PFSK-1 (cell line): ENCODE data around the gene COPG2.

ENCODE experiments used
- FOXP2 ChIP-seq: optimal IDR thresholded peaks from 2 replicates; pipeline ENCODE3; 2011; ENCODE audit warnings: borderline replicate concordance, control low read depth, inconsistent platforms; ENCODE audit not compliant: insufficient read depth; ENCODE audit errors: extremely low read length, extremely low read depth
- POLR2AphosphoS5 ChIP-seq: IDR thresholded peaks from 2 replicates; pipeline ENCODE4 v1.6.1; 2012; ENCODE audit warnings: low read depth, mild to moderate bottlenecking, control low read depth, low read length, moderate library complexity
- SIN3A ChIP-seq: IDR thresholded peaks from 2 replicates; pipeline ENCODE4 v1.6.1; 2012; ENCODE audit warnings: mild to moderate bottlenecking, low read length, moderate library complexity, borderline replicate concordance; ENCODE audit not compliant: insufficient read depth
- TAF1 ChIP-seq: IDR thresholded peaks from 2 replicates; pipeline ENCODE4 v1.6.1; 2012; ENCODE audit warnings: low read length, control low read depth, borderline replicate concordance; ENCODE audit not compliant: insufficient read depth
- TF ChIP-seq, protein P1 (sequence below), 2 experiments: IDR thresholded peaks; 2 replicates each; pipeline versions ENCODE4 v1.6.1 to v1.8.0; 2011 to 2012; ENCODE audit warnings: low read depth in 2 of 2, low read length in 2 of 2, control low read depth in 1 of 2, inconsistent platforms in 1 of 2, mild to moderate bottlenecking in 1 of 2, moderate library complexity in 1 of 2; ENCODE audit not compliant: insufficient read depth in 1 of 2

The COPG2 gene

GRCh38 chr7:130628901-130629300 lies 39.6 kb downstream of the COPG2 start:
- TF ChIP-seq TAF1: no peak
- no peak for TF ChIP-seq POLR2AphosphoS5
- TF ChIP-seq FOXP2: no peak
- TF ChIP-seq SIN3A: no peak
- TF ChIP-seq, protein P1, sequence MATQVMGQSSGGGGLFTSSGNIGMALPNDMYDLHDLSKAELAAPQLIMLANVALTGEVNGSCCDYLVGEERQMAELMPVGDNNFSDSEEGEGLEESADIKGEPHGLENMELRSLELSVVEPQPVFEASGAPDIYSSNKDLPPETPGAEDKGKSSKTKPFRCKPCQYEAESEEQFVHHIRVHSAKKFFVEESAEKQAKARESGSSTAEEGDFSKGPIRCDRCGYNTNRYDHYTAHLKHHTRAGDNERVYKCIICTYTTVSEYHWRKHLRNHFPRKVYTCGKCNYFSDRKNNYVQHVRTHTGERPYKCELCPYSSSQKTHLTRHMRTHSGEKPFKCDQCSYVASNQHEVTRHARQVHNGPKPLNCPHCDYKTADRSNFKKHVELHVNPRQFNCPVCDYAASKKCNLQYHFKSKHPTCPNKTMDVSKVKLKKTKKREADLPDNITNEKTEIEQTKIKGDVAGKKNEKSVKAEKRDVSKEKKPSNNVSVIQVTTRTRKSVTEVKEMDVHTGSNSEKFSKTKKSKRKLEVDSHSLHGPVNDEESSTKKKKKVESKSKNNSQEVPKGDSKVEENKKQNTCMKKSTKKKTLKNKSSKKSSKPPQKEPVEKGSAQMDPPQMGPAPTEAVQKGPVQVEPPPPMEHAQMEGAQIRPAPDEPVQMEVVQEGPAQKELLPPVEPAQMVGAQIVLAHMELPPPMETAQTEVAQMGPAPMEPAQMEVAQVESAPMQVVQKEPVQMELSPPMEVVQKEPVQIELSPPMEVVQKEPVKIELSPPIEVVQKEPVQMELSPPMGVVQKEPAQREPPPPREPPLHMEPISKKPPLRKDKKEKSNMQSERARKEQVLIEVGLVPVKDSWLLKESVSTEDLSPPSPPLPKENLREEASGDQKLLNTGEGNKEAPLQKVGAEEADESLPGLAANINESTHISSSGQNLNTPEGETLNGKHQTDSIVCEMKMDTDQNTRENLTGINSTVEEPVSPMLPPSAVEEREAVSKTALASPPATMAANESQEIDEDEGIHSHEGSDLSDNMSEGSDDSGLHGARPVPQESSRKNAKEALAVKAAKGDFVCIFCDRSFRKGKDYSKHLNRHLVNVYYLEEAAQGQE (IDR thresholded peaks at IDR 0.05; ENCODE audit: insufficient read depth in 1 of 2, low read depth in 2 of 2, low read length in 2 of 2): no peak

- no peak for TF ChIP-seq TAF1
These were observed 40.8 kb downstream of the COPG2 start for GRCh38 chr7:130627775-130628174.

- TF ChIP-seq SIN3A: no peak
- TF ChIP-seq, protein P1 (IDR thresholded peaks at IDR 0.05; ENCODE audit: insufficient read depth in 1 of 2, low read depth in 2 of 2, low read length in 2 of 2): no peak
- no peak for TF ChIP-seq POLR2AphosphoS5
- TF ChIP-seq TAF1: no peak
- TF ChIP-seq FOXP2: no peak
These were observed 45.7 kb downstream of the COPG2 start for GRCh38 chr7:130622866-130623265.

- TF ChIP-seq POLR2AphosphoS5 (no peak), TAF1 (no peak), FOXP2 (no peak), SIN3A (no peak)
- TF ChIP-seq, protein P1 (IDR thresholded peaks at IDR 0.05; ENCODE audit: insufficient read depth in 1 of 2, low read depth in 2 of 2, low read length in 2 of 2): no peak
These were observed 53.0 kb downstream of the COPG2 start for GRCh38 chr7:130615583-130615982.

DNA sequence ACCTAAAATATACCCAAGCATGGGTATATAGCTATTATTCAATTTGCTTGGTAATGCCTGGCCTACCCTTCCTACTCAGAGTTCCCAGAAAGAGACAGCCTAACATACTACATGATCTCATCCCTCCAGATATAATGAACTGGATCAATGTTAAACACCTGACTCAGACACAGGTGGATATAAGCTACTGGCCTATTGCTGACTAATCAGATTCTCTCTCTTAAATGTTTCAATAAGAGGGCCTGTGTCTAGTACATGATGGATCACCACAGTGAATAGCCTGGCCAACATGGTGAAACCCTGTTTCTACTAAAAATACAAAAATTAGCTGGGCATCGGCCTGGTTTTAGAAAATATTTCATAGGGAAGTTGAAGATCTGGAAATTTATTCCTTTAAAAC lies 54.1 kb downstream of the COPG2 start:
- no peak for TF ChIP-seq SIN3A
- no peak for TF ChIP-seq POLR2AphosphoS5
- TF ChIP-seq FOXP2: no peak
- TF ChIP-seq, protein P1 (IDR thresholded peaks at IDR 0.05; ENCODE audit: insufficient read depth in 1 of 2, low read depth in 2 of 2, low read length in 2 of 2): no peak
- no peak for TF ChIP-seq TAF1
